ENCODE data around the gene SESTD1.

DNA sequence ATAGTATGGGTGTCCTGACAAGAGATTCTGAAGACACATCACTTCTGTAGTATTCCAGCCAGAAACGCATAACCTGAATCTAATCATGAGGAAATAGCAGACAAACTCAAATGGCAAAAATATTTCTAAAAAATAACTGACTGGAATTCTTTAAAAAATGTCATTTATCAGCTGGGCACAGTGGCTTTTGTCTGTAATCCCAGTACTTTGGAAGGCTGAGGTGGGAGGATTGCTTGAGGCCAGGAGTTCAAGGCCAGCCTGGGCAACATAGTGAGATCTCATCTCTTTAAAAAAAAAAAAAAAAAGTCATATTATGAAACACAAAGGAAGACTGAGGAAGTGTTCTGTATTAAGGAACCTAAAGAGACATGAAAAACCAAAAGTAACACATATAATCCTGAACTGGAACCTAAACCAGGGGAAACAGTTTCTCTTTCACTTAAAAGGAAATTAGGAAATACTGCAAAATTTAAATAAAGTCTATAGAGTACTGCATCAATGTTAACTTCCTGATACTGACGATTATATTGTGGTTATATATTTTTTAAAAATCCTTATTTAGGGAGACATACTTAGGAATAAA, 29.9 kb downstream of the SESTD1 start:
- TF ChIP-seq CTCF (IDR thresholded peaks at IDR 0.05 in 2 of 3, conservative IDR thresholded peaks at IDR 0.05 in 1 of 3; ENCODE audit: borderline replicate concordance in 1 of 3, insufficient read depth in 1 of 3, low read depth in 2 of 3, low read length in 2 of 3) = no peak
- TF ChIP-seq JUND (IDR thresholded peaks at IDR 0.05) = no peak
- TF ChIP-seq EZH2phosphoT487 (IDR thresholded peaks at IDR 0.05; ENCODE audit: borderline replicate concordance) = no peak
- no peak for TF ChIP-seq RAD21 (IDR thresholded peaks at IDR 0.05; ENCODE audit: low read depth)

Data from HCT116 (cell line).